GM21526 (cell line): ENCODE measurements around the gene CKS1B.

ENCODE experiments used
- ATAC-seq: cut with Tn5 transposase; IDR thresholded peaks from one replicate; pipeline ENCODE4 v1.9.1; 2021; ENCODE audit warnings: moderate library complexity; ENCODE audit not compliant: unreplicated experiment, low FRiP score

The CKS1B gene

GRCh38 chr1:155011004-155011416, 36.5 kb downstream of the CKS1B start:
- no peak for ATAC-seq

- ATAC-seq, result no peak
Measured at GRCh38 chr1:155011437-155012025, 37.0 kb downstream of the CKS1B start.

GRCh38 chr1:155012026-155012546, 37.6 kb downstream of the CKS1B start:
- no peak for ATAC-seq

GRCh38 chr1:155012776-155013602, 38.5 kb downstream of the CKS1B start:
- ATAC-seq, result no peak

GRCh38 chr1:155013632-155014031, 39.2 kb downstream of the CKS1B start:
- ATAC-seq, result no peak

- no peak for ATAC-seq
Measured at GRCh38 chr1:155014709-155015508, 40.4 kb downstream of the CKS1B start.

- ATAC-seq, result no peak
Measured at GRCh38 chr1:155015527-155016230, 41.2 kb downstream of the CKS1B start.

- ATAC-seq, result no peak
Measured at GRCh38 chr1:155016231-155016831, 41.9 kb downstream of the CKS1B start.

- no peak for ATAC-seq
Measured at GRCh38 chr1:155017041-155017945, 42.8 kb downstream of the CKS1B start.

GRCh38 chr1:155017946-155018316, 43.5 kb downstream of the CKS1B start:
- no peak for ATAC-seq

GRCh38 chr1:155018617-155019348, 44.3 kb downstream of the CKS1B start:
- no peak for ATAC-seq

- ATAC-seq, result no peak
Measured at GRCh38 chr1:155019377-155020245, 45.1 kb downstream of the CKS1B start.

- ATAC-seq, result no peak
Measured at GRCh38 chr1:155022136-155022926, 47.9 kb downstream of the CKS1B start.

- ATAC-seq, result no peak
Measured at GRCh38 chr1:155022927-155023236, 48.4 kb downstream of the CKS1B start.

- no peak for ATAC-seq
Measured at GRCh38 chr1:155023627-155024026, 49.1 kb downstream of the CKS1B start.

GRCh38 chr1:155024315-155024714, 49.8 kb downstream of the CKS1B start:
- ATAC-seq, result no peak

GRCh38 chr1:155026154-155026553, 51.7 kb downstream of the CKS1B start:
- ATAC-seq, result no peak
